ENCODE data around the gene NMUR1.
A peak's percentile ranks its signal among the peaks of the same experiment; 100 is the strongest.
"Not testable (repeated sequence)": the region's sequence is repeated elsewhere in the genome, so short reads cannot be mapped to it uniquely, and the experiment has no call there.

The NMUR1 gene, protein sequence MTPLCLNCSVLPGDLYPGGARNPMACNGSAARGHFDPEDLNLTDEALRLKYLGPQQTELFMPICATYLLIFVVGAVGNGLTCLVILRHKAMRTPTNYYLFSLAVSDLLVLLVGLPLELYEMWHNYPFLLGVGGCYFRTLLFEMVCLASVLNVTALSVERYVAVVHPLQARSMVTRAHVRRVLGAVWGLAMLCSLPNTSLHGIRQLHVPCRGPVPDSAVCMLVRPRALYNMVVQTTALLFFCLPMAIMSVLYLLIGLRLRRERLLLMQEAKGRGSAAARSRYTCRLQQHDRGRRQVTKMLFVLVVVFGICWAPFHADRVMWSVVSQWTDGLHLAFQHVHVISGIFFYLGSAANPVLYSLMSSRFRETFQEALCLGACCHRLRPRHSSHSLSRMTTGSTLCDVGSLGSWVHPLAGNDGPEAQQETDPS

DNA sequence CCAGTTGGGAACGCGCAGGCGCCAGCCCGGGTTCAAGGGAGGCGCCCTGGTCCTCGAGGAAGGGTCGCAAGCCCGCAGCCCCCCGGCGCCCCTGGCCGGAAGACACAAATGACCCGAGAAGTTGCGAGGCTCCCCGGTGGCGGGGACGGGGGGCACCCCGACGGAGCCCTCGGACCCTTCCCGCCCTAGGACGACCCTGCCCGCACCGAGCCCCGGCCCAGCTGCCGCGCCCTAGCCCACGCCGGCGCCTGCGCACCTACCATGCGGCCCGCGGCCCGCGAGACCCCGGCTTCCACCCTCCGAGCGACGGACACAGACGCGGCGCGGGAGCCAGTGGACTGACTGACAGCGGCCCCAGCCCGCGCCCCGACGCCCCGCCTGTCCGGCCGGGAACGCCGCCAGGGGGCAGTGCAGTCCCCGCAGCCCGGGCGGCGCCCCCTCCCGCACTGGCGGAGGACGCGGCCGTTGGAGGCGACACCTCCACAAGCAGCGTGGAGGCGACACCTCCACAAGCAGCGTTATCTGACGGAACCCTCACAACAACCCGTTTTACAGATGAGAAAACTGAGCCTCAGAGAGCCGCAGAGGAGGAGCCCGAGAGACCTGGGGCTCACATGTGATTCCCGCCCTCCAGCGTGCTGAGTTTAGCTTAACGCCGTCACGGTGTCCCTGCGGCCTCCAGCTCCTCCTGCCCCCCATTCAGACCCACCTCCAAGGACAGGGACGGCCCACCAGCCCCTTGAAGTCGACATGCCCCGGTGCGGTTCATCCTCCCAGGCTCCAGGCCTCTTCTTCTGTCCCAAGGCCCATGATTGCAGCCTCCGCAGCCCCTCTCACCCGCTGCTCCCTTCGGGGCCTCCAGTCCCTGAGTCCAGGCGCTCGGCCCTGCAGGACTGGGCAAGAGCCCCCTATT is at the start of gene NMUR1:
NMUR1 (minus strand) TSS at position 347 of the 913 bp plus-strand sequence; CDS start at position 263, 84 bp downstream.
- no peak for DNase-seq (ENCODE audit: low read depth)

- no peak for DNase-seq (ENCODE audit: low read depth)
These were observed 49.3 kb upstream of the NMUR1 start for GRCh38 chr2:231579560-231579959.

DNA sequence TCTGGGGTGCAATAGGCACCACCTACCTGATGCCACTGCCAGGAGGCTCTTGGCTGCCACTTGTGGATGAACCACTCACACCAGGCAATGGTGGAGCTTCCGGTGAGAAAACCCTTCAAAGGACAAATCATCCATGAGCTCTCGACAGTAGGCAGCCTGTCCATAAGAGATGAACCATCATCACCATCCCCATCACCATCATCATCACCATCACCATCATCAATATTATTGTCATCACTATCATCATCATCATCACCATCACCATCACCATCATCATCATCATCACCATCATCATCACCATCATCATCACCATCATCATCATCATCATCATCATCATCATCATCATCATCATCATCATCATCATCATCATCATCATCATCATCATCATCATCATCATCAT is 48.4 kb upstream of the NMUR1 start:
- DNase-seq (ENCODE audit: low read depth) = not testable (repeated sequence)

GRCh38 chr2:231576465-231576864 is 46.2 kb upstream of the NMUR1 start:
- no peak for DNase-seq (ENCODE audit: low read depth)

DNA sequence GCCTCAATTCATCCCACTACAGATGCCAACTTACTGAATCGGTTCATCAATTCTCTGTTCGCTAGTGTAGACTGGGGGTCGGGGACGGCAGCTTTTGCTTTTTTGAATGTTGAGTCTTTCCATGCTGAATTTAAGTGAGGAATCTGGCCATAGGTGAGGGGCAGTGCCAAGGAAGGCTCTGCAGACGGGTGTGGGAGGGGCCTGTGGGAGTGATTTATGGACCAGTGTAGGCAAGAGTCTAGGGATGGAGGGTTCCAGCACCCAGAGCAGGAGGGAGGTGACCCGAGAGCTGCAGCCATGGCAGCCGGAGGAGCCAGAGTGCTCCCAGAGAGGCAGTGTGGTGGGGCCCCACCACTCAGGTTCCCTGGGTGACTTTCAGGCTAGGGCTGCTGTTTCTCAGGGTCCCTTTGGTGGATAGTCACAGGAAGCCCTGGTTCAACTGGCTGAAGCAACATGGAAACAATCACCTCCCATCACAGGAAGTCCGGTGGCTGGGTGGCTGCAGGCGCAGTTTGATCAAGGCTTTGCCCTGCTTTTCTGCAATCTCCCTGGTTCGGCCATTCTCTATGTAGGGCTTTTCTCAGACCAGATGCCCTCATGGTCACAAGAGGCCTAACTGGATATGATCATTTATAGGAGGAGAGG is 45.5 kb upstream of the NMUR1 start:
- no peak for DNase-seq (ENCODE audit: low read depth)

DNA sequence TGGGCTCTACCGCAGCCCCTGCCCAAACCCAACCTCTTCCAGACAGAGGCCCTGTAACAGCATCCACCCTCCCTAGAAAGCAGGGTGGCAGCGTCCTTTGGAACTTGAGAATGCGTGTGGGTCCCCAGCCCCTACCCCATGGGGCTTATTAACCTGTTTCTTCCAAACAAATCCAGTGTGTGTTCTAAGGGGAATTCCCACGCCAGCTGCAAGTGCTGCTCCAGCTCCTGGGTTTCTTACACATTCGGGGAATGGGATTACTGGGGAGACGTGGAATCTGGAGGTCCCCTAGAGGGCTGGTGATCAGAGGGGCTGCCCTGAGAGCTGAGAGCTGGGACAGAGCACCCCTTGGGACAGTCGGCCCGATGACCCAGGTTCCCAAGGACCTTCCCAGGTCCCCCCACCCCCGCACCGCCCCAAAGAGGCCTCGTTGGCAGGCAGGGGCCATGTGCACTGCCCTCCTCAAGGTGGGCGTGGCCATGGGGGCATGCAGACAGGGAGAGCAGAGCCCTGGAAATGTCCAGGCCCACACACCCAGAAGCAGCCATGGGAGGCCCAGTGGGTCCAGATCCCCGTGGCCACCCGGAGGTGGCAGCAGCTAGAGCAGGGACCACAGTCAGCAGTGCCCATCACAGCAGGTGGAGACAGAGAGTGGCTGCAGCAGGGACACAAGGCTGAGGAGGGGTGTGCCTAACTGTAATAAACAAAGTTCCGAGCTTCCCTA is 43.6 kb upstream of the NMUR1 start:
- DNase-seq (ENCODE audit: low read depth) = no peak

- no peak for DNase-seq (ENCODE audit: low read depth)
These were observed 42.9 kb upstream of the NMUR1 start for GRCh38 chr2:231573096-231573495.

DNA sequence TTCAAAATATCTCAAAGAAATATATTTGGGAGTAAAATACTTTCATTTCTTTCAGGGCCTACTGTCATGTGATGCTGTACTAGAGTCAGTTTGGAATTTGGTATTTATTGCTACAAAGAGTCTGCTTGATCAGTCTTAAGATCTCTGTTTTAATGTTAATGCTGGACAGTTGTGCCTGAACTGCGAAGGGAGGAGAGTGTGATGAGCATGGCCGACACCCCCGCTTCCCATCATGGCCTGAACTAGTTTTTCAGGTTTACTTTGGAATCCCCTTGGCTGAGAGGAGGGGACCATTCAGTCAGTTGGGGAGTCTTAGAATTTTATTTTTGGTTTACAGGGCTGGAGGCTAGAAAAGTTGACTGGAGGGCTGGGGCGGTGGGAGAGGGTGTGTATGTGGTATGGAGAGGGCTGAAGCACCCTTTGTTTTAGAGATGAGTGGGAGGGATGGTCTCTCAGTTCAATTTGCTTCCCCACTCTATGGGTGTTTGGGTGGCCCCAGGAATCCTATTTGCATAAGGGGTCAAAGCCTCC is 41.5 kb upstream of the NMUR1 start:
- DNase-seq (ENCODE audit: low read depth) = no peak

DNA sequence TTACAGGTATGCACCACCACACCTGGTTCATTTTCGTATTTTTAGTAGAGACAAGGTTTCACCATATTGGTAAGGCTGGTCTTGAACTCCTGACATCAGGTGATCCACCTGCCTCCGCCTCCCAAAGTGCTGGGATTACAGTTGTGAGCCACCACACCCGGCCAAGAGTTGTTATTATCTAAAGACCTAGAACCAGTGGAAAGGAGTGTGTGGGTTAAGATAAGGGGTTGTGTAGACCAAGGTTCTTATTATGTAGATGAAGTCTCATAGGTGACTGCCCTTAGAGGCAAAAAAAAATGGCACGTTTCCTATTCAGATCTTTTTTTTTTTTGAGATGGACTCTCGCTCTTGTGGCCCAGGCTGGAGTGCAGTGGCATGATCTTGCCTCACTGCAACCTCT is 40.7 kb upstream of the NMUR1 start:
- DNase-seq (ENCODE audit: low read depth) = not testable (repeated sequence)

DNA sequence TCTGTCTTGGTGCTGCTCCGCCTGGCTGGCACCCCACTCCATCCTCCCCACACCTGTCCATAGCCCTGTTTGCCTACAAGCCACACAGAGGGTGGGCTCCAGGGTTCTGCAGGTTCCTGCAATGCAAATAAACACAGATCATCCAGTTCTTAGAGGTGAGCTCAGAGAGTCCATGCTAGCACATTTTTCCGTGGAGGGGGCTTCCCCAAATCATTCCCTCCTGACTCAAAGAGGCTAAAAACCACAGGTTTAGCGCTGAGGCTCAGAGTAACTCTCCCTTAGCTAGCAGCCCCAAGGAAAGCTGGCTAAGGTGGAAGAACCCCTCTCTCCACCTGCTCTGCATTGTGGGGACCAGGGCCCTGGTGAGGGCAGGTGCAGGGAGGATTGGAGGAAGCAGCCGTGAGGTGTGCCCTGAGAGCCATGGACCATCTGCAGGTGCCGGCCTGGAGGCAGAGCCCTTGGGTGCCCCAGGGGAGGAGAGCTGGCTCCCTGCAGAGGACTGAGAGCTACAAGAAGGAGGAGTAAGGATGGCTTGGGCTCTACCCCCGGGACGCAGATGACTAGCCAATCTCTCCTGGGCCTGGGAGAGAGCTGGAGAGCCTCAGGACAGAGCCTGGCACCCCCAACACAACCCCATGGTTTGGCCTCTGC is 38.7 kb upstream of the NMUR1 start:
- DNase-seq (ENCODE audit: low read depth) = no peak

- no peak for DNase-seq (ENCODE audit: low read depth)
These were observed 38.0 kb upstream of the NMUR1 start for GRCh38 chr2:231568098-231568784.

DNA sequence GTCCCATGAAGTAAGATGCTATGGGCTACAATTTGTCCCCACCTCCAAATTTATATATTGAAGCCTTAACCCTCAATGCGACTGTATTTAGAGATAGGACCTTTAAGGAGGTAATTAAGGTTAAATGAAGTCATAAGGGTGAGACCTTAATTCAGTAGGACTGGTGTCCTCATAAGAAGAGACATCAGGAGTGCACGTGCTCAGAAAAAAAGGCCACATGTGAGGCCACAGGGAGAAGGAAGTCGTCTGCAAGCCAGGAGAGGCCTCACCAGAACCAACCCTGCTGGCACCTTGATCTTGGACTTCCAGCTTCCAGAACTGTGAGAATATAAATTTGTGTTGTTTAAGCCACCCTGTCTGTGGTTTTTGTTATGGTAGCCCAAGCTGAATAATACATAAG is 36.9 kb upstream of the NMUR1 start:
- DNase-seq (ENCODE audit: low read depth) = no peak

DNA sequence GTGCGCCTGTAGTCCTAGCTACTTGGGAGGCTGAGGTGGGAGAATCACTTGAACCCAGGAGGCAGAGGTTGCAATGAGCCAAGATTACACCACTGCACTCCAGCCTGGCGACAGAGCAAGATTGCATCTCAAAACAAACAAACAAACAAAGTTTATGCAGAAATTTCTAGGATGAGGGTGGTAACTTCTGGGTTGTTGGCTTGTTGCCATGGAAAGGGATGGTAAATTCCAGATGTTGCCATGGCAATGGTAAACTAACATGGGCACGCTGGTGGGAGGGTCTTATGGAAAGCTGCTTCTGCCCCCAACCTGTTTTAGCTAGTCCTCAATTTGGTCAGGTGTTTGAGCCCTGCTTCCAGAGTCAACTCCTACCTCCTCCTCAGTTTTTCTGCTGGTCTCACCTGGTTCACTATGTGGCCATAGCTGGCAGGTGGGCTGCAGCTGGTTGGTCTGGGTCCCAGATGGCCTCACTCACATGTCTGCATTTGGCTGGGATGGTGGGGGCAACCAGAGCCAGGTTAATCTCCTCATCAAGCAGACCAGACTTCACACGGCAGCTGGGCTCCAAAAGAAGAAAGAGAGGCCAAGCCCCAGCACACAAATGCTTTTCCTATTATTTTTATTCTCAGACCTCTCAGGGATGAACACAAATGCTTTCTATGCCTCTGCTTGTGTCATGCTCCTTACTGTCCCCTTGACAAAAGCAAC is 35.8 kb upstream of the NMUR1 start:
- no peak for DNase-seq (ENCODE audit: low read depth)

DNA sequence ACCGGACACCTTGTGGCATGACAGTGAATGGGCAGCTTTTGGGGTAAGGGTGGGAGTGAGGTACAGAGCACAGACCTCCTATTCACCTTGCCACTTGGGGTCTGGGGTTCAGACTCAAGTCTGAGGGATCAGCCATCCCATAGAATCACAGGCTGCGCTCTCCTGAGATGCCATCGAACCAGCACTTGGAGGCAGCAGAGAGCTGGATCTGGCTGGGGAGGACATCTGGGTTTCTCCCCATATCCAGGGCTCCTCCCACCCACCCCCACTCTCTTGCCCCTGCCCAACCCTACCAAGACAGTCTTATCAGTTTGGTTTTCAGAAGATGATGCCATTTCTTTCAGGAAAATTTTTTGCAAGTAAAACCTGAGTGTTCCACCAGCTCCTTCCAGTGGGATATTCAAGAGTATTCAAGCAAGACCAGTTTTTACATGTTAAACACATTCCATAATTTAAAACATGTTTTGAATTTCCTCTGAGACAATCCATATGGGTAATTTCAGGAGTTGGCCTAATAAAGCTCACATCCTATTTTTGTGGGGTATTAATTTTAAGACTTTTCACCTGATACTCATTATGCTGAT is 33.2 kb upstream of the NMUR1 start:
- DNase-seq (ENCODE audit: low read depth) = no peak

GRCh38 chr2:231557571-231558217 is 27.4 kb upstream of the NMUR1 start:
- DNase-seq (ENCODE audit: low read depth) = peak; percentile 19

DNA sequence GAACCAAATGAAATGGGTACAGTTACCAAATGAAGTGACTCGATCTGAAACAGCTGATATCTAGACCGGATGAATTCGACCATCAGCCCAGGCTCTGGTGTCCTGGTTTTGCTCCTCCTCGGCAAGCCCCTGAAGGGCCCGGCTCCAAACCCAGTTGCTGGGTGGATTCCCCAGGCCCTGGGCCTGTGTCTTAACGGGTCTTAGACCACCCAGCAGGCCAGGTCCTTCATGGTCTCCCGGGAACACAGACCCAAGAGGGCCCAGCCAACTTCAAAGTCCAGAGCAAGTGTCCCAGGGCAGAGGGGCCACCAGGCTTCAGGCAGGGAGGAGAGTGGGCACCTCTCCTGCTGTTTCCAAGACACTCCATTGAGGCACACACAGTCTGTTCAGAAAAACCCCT is 26.7 kb upstream of the NMUR1 start:
- no peak for DNase-seq (ENCODE audit: low read depth)

DNA sequence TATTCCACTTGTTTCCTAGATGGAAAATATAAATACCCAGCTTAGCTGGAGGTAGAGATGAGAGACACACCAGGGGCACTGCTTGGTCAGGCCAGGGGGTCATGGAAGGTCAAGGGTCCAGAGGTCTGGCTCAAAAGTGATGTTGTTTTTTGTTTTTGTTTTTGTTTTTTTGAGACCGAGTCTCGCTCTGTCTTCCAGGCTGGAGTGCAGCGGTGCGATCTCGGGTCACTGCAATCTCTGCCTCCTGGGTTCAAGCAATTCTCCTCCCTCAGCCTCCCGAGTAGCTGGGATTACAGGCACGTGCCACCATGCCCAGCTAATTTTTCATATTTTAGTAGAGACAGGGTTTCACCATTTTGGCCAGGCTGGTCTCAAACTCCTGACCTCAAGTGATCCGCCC is 26.3 kb upstream of the NMUR1 start:
- not testable (repeated sequence) for DNase-seq (ENCODE audit: low read depth)

DNA sequence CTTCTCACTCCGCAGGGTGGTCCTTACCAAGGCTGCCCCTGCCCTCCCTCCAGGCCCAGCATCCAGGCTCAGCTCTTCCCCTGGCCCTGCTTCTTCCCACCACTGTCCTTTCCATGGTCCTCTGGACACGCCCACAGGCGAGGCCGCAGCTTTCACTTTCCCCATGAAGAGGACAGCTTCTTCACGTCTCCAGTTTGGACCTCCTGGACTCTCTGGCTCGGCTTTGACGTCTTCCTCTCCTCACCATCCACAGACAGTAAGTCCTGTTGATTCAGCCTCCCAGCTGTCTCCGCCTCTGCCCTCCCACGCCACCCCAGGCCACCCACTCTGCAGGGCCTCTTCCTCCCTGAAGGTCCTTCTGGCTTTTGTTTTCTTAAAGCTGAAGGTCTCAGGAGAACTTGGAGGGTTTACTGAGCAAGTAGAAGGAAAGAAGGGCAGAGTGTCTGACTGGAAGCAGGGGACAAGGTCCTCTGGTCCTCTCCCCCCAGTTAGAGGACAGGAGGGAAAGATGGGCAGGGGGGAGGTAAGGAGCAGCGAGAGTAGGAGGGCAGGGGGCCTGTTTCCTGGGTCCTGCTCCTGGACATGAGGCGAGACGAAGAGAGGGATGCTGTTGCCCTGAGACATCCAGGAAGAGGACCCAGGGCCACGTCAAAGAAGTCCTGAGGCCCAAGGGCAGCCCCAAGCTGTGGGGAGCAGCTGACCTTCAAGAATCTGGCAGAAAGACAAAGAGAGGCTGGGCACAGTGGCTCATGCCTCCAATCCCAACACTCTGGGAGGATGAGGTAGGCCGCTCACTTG is 24.7 kb upstream of the NMUR1 start:
- DNase-seq (ENCODE audit: low read depth) = no peak

Measured in HS-27A (cell line).